Cortex of kidney (tissue), 1 donor: ENCODE measurements around the gene RETREG1.
"Not testable (repeated sequence)": the region's sequence is repeated elsewhere in the genome, so short reads cannot be mapped to it uniquely, and the experiment has no call there.

ENCODE experiments used
- DNase-seq: peaks from one replicate; lab custom pipeline; 2025; lab: John Stamatoyannopoulos, UW

The RETREG1 gene

GRCh38 chr5:16615741-16616535 lies 859 bp downstream of the RETREG1 start:
- no peak for DNase-seq

DNA sequence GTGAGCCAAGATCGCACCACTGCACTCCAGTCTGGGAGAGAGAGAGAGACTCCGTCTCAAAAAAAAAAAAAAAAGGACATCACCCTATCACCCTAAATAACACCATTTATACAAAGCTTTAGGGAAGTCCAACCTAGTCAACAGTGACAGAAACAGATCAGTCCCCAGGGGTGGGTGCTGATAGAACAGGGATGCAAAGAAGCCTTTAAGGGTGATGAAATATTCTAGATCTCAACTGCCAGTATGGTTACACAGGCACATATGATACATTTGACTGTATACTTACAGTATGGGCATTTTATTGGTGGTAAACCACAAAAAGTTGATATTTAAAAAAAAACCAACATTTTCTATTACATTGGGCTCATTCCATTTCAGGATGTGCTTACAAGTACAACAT lies 4.8 kb downstream of the RETREG1 start:
- no peak for DNase-seq

GRCh38 chr5:16610896-16611295 lies 5.9 kb downstream of the RETREG1 start:
- DNase-seq: not testable (repeated sequence)

GRCh38 chr5:16609412-16609811 lies 7.4 kb downstream of the RETREG1 start:
- DNase-seq: no peak

- DNase-seq: no peak
Measured at GRCh38 chr5:16606628-16607027, 10.2 kb downstream of the RETREG1 start.

- DNase-seq: no peak
Measured at GRCh38 chr5:16603701-16604100, 13.1 kb downstream of the RETREG1 start.

- DNase-seq: no peak
Measured at GRCh38 chr5:16603295-16603694, 13.5 kb downstream of the RETREG1 start.

GRCh38 chr5:16602182-16602581 lies 14.6 kb downstream of the RETREG1 start:
- DNase-seq: no peak

DNA sequence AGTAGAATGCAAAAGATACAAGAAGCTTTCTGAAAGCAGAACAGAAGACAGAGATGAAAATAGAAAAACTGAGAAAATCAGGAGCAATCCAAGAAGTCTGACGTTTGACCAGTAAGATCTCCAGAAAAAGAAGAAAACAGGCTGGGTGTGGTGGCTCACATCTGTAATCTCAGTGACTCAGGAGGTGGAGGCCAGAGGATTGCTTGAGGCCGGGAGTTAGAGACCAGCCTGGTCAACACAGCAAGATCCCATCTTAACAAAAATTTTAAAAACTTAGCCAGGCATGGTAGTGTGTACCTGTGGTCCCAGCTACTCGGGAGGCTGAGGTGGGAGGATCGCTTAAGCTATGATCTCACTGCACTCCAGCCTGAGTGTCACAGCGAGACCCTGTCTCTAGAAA lies 15.9 kb downstream of the RETREG1 start:
- no peak for DNase-seq

DNA sequence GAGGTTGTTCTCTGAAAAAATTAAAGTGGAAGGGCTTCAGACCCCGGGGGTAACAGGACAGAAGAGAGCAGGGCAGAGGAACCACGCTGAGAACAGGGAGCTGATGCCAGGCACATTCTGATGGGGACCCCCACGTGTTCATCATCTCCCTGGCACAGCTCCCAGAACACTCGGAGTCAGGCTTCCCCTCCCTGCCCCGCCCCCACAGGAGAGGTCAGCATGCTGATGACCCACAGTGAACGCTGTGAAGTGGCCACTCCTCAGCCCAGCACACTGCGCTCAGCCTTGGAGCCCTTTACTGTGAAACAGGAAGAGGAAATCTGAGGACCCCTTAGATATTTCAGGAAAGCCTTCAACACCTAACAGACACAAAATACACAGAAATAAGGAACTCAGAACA lies 16.4 kb downstream of the RETREG1 start:
- DNase-seq: no peak

GRCh38 chr5:16597946-16598694 lies 18.7 kb downstream of the RETREG1 start:
- DNase-seq: no peak

- no peak for DNase-seq
Measured at GRCh38 chr5:16596581-16596940, 20.2 kb downstream of the RETREG1 start.

DNA sequence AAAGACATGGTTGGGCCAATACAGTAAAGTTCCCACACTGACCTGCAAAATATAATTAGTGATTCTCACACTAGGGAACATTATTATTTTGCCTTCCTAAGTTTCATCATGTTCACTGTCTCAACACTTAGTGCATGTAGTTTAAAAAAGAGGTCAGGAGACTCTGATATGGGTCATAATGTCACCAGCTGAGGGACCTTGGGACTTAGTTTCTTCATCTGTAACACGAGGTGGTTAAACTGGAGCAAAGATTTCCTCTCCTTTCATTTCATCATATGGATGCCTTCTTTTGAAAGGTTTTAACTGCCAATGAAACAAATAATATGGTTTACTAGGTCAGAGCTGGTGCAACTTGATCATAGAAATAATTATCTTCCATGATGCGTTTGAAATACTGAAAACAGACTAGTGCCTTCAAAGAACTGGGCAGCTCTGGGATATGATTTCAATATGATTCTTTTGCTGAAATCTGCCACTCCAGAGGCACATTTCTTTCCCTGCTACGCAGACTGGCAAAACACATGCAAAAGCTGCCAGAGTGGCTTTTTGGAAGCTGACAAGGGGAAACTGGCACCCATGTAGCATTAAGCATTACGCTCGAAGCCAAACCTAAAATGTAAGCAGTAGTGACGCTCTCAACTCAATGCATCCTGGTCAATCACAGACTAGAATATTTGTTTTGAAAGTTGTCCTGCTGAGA lies 20.8 kb downstream of the RETREG1 start:
- DNase-seq: no peak

DNA sequence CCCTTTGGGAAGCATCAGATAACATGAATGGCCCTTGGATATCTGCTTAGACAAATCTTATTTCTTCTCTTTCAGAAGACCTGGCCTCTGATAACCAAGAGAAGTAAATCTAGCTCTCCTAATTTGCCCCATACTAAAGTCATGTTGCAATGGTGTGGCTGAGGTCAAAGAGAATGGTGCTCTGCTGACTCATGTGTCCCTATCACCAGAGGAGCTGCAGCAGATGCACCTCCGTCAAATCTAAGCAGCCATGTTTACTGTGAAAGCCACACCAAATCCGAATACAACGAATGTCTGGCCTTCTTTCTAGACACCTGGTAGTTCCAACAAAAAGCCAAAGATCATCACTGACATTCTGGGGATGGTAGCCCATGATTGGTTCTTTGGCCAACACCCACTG lies 23.2 kb downstream of the RETREG1 start:
- DNase-seq: no peak

DNA sequence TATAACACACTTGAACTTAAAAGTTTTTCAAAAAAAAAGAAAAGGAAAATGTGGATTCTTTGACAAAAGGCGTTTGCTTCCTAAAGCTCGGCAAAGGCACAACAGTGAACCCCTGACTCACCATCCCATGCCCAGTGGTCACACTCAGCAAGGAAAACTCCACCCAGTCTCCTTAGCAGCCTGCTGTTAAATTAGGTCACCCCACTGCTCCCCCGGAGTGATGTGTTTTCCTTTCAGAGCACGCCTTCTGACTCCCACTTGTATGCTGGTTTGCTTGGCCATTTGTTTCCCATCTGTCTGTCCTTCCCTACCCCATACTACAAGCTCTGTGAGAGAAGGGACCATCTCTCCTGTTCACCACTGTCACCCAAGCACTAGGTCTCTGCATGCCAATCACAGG lies 23.8 kb downstream of the RETREG1 start:
- no peak for DNase-seq

GRCh38 chr5:16592255-16592654 lies 24.5 kb downstream of the RETREG1 start:
- no peak for DNase-seq

DNA sequence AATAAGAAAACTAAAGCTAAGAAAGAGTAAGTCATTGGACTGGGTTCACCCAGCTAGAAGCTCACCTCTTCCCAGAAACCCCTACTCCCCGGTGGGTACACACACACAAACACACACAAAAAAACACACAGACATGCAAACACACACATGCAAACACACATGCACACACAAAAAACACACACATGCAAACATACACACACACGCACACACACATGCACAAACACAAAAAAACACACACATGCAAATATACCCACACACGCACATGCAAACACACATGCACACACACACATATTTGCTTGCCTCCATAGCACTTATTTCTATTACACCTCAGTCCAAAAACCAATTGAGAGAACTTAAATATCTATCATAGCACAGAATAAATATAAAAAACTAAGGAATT lies 26.1 kb downstream of the RETREG1 start:
- DNase-seq: no peak

- DNase-seq: no peak
Measured at GRCh38 chr5:16589658-16590057, 27.1 kb downstream of the RETREG1 start.

DNA sequence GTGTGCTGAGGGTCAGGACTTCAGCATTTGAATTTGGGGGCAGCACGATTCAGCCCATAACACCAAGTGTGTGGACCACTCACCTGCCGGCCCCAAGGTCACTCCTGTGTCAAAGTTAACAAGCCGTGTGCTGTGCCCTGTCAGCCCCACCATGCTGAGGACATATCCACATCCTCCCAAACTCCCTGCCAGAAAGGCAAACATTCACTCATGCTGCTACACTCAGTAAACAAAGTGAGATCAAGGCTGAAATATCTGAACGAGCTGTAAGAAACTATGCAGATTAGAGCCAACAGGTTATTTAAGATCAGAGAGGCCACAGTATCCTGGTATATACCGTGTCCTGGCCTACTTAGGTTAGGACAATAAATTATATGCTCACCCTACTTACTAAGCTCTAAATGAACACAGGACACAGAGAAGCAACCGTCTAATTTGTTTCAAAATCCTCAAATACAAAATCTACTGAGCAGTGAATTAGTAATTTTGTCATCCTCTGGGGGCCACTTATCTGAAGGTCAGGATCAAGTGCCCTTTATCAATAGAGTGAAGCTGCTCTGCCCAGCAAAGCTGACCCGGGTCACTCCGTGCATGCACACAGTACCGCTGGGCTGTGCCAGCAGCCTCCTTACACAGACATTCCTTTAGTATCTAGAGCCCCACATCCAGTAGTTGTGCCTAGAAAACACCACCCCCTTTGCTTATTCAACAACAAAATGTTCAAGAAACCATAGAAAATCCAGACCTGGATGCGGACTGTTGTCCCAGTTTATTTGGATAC lies 28.2 kb downstream of the RETREG1 start:
- DNase-seq: no peak

DNA sequence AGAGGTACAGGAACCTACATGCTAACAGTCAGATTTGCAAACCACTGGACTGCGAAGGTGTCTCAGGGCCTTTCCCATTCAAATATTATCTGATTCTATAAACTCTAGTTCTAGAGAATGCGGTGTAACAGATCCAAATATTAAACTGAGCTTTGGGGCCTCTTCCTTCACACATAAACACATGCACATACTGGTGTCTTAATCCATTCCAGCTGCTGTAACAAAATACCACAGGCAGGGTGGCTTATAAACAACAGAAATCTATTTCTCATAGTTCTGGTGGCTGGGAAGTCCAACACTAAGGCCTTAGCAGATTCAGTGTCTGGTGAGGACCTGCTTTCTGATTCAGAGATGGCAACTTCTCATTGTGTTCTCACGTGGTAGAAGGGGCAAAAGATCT lies 30.2 kb downstream of the RETREG1 start:
- no peak for DNase-seq

- DNase-seq: no peak
Measured at GRCh38 chr5:16585041-16585667, 31.6 kb downstream of the RETREG1 start.

DNA sequence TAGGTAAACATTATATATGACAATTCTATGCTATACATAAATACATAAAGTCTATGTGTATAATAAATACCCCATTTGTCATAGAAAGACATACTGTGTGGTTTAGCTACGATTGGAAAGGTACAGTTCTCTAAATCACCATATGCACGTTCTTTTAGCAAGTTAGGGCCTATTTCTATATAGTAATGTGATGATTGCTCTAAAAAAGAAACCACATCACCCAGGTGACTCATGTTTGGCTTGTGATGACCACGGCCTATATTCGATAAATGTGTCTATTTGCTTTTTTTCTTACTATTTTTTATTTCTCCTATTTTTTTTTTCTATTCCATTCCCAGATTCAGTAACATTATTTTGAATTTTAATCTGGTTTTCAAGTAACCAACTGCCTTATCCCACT lies 34.7 kb downstream of the RETREG1 start:
- no peak for DNase-seq
